Fibroblast of lung (primary cell): Measurements from ENCODE around the gene RITA1.

Experiments
- CTCF ChIP-seq, 2 donors: IDR thresholded peaks in 1 of 2; conservative IDR thresholded peaks in 1 of 2; 1 replicate in 1 of 2; 2 replicates in 1 of 2; pipeline ENCODE4 v1.5.1; 2011 to 2012; ENCODE audit warnings: low read length in 2 of 2, control low read depth in 1 of 2, inconsistent platforms in 1 of 2, low read depth in 1 of 2, mild to moderate bottlenecking in 1 of 2
- EZH2 ChIP-seq: IDR thresholded peaks from 2 replicates; pipeline ENCODE4 v1.5.1; 2012; ENCODE audit warnings: low read length, control low read depth, mild to moderate bottlenecking; ENCODE audit errors: missing control alignments

- TF ChIP-seq EZH2 (no peak), CTCF (conservative IDR thresholded peaks at IDR 0.05 in 1 of 2, IDR thresholded peaks at IDR 0.05 in 1 of 2; ENCODE audit: low read depth in 1 of 2, low read length in 2 of 2) (no peak)
These were observed 12.3 kb upstream of the RITA1 start for GRCh38 chr12:113173081-113173698.
